NCI-H2107 treated with DMSO at 0.1 percent for 48 hours (cell line): ENCODE results near the gene SIRT4.
"Not testable (repeated sequence)": the region's sequence is repeated elsewhere in the genome, so short reads cannot be mapped to it uniquely, and the experiment has no call there.

ENCODE experiments used
- DNase-seq: peaks from one replicate; lab custom pipeline; 2025; ENCODE audit not compliant: unreplicated experiment; lab: John Stamatoyannopoulos, UW

The SIRT4 gene, protein sequence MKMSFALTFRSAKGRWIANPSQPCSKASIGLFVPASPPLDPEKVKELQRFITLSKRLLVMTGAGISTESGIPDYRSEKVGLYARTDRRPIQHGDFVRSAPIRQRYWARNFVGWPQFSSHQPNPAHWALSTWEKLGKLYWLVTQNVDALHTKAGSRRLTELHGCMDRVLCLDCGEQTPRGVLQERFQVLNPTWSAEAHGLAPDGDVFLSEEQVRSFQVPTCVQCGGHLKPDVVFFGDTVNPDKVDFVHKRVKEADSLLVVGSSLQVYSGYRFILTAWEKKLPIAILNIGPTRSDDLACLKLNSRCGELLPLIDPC

GRCh38 chr12:120301962-120302815 is at the start of gene SIRT4:
Gene SIRT4 (plus strand): TSS chr12:120302321. CDS start chr12:120303562, 1,241 bp downstream.
- DNase-seq: peak; percentile 96

DNA sequence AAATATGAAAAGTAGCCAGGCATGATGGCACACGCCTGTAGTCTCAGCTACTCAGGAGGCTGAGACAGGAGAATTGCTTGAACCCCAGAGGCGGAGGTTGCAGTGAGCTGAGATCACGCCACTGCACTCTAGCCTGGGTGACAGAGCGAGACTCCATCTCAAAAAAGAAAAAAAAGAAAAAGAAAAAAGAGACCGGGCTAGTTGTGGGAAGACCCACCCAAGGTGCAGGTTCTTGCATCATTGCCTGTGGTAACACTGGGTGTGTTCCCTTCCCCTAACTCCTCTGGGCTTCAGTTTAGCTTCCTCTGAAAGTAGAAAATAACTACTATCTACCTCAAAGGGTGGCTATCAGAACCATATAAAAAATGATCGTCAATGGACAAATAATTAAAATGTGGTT is 48.8 kb upstream of the SIRT4 start:
- DNase-seq: not testable (repeated sequence)

DNA sequence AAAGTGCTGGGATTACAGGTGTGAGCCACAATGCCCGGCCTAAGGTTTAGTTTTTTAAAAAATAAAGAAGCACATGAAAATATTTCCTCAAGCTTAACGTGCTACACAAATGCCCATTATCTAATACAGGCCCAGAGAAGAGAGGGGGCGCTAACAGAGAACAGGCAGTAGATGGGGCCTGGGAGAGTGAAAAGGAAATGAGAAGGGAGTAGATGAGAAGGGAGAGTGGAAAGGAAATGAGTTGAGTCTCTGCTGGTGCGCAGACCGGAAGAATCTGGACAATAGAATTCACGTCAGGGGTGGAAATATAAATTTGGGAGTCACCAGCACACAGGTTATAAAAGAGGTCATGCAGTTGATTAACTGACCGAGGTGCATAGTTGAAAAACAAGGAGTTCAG is 47.3 kb upstream of the SIRT4 start:
- DNase-seq: no peak

- no peak for DNase-seq
Observed at GRCh38 chr12:120257041-120257821, 44.9 kb upstream of the SIRT4 start.

- DNase-seq: no peak
Observed at GRCh38 chr12:120258323-120258896, 43.7 kb upstream of the SIRT4 start.

DNA sequence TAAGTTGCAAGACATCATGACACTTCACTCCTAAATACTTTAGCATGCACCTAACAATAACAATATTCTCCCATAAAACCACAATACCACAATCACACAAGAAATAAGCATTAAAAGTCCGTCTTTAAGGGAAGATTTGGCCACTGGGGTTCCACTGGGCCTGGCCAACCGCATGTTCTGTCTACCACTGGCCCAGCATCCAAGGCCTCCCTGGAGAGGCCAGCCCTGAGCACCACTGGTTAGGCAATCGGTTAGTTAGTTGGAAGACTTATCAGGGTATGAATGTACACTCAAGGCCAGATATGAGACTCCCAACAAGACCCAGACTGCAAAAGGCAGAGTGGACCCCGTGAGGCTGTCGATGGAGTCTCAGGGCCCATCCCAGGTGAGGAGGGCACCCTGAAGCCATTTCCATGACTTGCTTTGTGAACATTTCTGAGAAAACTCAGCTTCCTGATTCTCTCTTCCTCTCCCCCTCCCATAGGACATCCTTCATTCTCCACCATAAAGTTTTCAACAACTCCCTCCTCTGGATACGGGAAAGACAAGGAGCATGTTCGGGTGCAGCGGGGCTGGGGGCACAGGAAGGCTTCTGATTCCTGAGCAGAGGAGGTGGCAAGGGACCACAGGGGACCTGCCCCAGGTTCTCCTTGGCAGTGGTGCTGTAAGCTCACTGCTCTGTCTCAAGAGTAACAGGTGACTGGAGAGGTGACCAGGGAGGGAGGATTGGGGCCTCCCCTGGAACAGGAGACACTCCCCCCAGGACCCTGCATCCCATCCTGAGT is 42.5 kb upstream of the SIRT4 start:
- DNase-seq: no peak

- DNase-seq: no peak
Observed at GRCh38 chr12:120260607-120261006, 41.5 kb upstream of the SIRT4 start.

- DNase-seq: no peak
Observed at GRCh38 chr12:120261951-120262851, 39.9 kb upstream of the SIRT4 start.

GRCh38 chr12:120262852-120263747 is 39.0 kb upstream of the SIRT4 start:
- no peak for DNase-seq

- DNase-seq: no peak
Observed at GRCh38 chr12:120263748-120264085, 38.4 kb upstream of the SIRT4 start.

DNA sequence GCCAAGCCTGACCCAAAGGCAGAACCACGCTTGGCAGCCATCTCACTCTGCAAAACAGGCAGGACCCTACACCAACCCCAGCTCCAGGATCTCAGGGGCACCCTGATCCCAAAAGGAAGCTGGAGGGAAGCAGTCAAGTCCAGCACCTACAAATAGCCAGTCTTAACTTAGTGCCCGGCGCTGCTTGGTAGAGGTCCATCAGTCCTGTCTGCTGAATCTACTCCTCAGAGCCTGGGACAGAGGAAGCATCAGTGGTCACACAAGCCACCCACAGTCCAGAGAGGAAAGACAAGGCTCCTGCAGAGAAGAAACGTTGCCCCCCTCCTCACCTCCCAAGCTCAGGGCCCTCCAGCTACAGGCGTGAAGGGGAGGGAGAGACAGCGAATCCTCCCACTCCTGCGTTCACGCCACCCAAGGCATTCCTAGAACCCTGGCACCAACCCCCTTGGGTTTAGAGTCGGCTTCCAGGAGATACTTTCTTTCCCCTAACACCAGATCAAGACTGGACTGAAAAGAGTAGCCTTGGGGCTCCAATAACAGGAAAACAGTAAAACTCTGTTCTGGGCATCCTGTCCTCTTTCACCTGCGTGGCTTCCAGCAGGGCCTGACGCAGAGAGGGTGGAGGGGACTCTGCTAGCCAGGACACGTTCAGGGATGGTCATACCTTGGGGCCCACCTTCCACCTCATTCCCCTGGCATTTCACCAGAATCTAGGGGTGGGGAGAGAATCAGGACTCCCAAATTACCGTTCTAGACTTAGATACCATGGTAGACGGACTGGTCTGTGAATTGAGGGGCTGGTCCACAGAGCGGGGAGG is 37.8 kb upstream of the SIRT4 start:
- no peak for DNase-seq

- DNase-seq: no peak
Observed at GRCh38 chr12:120264904-120265472, 37.1 kb upstream of the SIRT4 start.

- peak; percentile 28 for DNase-seq
Observed at GRCh38 chr12:120265473-120266179, 36.5 kb upstream of the SIRT4 start, which contains the start of gene PXN. Gene PXN (minus strand): TSS chr12:120265730. CDS start chr12:120265629, 101 bp downstream.

GRCh38 chr12:120266180-120266870 is 35.8 kb upstream of the SIRT4 start:
- no peak for DNase-seq

- no peak for DNase-seq
Observed at GRCh38 chr12:120267736-120268135, 34.4 kb upstream of the SIRT4 start.

DNA sequence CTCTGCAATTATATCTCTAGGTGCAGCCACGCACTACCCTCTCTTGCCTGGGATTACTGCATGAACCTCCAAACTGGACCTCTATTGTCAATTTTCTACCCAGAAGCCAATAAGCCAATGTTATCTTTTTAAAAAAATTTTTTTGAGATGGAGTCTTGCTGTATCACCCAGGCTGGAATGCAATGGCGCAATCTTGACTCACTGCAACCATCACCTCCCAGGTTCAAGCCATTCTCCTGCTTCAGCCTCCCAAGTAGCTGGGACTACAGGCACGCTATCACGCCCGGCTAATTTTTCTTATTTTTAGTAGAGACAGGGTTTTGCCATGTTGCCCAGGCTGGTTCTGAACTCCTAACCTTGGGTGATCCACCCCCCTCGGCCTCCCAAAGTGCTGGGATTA is 25.4 kb upstream of the SIRT4 start:
- no peak for DNase-seq
